ENCODE results near the gene ZNRF4. TPM values are rescaled to one million over a fixed set of nuclear protein-coding genes. Genes with fewer than 3 reads are reported as not detected.

Gene ZNRF4
- total and polyA plus RNA-seq, 2 experiments from 2014 or later = not detected

DNA sequence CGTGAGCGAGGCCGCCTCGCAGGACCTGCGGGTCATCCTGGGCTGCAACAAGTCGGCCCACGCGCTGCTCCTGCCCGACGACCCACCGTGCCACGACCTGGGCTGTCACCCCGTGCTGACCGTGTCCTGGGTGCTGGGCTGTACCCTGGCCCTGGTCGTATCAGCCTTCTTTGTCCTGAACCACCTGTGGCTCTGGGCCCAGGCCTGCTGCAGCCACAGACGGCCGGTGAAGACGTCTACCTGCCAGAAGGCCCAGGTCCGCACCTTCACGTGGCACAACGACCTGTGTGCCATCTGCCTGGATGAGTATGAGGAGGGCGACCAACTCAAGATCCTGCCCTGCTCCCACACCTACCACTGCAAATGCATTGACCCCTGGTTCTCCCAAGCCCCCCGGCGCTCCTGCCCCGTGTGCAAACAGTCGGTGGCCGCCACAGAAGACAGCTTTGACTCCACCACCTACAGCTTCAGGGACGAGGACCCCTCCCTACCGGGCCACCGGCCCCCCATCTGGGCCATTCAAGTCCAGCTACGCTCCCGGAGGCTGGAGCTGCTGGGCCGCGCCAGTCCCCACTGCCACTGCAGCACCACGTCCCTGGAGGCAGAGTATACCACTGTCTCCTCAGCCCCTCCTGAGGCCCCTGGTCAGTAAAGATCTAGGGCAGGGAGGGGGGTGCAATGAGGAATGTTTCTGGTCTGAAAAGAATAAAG, 1.1 kb downstream of the ZNRF4 start (continued):
- TF ChIP-seq EZH2 (IDR thresholded peaks at IDR 0.05; ENCODE audit: low read depth, unreplicated experiment) (no peak), ZNF331 (CRISPR knock-in tag; IDR thresholded peaks at IDR 0.05; ENCODE audit: low read depth) (no peak), STAT1 (IDR thresholded peaks at IDR 0.05; ENCODE audit: unreplicated experiment) (no peak), CREB1 (CRISPR knock-in tag; IDR thresholded peaks at IDR 0.05; ENCODE audit: low read depth) (no peak)

DNA sequence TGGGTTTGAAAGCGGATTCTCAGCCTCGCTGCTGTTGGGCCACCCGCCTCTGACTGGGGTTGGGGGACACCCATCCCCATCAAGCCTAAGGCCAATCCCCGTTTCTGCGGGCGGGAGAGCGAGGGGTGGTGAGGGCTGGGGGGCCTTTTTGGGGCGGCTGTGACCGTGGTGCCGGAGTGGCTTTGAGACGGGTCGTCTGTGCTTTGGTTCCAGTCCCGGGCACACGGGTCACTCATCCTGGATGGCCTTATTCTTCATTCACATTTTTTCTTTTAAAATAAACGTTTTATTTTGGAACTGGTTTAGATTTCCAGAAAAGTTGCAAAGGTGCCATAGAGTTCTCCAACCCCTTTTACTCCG, 1.6 kb downstream of the ZNRF4 start:
- H3K79me2 ChIP-seq (replicated peaks; ENCODE audit: insufficient read depth) = no peaks in the 10 kb centered on the region
- no peaks in the 10 kb centered on the region for H3K9me2 ChIP-seq (ENCODE audit: insufficient read depth)
- Mint-ChIP-seq H3K9me3 (no peaks in the 10 kb centered on the region), H3K27ac (no peak overlapping the region), H3K4me3 (no peak overlapping the region), H3K36me3 (ENCODE audit: low read depth) (no peaks in the 10 kb centered on the region), H3K27me3 (ENCODE audit: insufficient read depth, low read depth, poor library complexity) (peaks cover 13% of the 10 kb centered on the region), H3K4me1 (no peaks in the 10 kb centered on the region)
- DNase-seq (ENCODE audit: low spot score) = no peak
- H3K36me3 ChIP-seq (ENCODE audit: insufficient read depth) = no peaks in the 10 kb centered on the region
- no peaks in the 10 kb centered on the region for H3K4me1 ChIP-seq (ENCODE audit: insufficient read depth)
- ATAC-seq = no peak
- no peaks in the 10 kb centered on the region for H3K27me3 ChIP-seq (ENCODE audit: insufficient read depth)
- TF ChIP-seq EZH2phosphoT487 (IDR thresholded peaks at IDR 0.05; ENCODE audit: unreplicated experiment) = no peak
- no peaks in the 10 kb centered on the region for H4K20me1 ChIP-seq (replicated peaks; ENCODE audit: insufficient read depth)
- no peak overlapping the region for H2AFZ ChIP-seq
- H3K4me3 ChIP-seq = no peak overlapping the region
- H3F3A ChIP-seq (replicated peaks; ENCODE audit: low read depth) = no peaks in the 10 kb centered on the region
- no peak overlapping the region for H3K27ac ChIP-seq (ENCODE audit: low read depth)
- H3K4me2 ChIP-seq = no peak overlapping the region

DNA sequence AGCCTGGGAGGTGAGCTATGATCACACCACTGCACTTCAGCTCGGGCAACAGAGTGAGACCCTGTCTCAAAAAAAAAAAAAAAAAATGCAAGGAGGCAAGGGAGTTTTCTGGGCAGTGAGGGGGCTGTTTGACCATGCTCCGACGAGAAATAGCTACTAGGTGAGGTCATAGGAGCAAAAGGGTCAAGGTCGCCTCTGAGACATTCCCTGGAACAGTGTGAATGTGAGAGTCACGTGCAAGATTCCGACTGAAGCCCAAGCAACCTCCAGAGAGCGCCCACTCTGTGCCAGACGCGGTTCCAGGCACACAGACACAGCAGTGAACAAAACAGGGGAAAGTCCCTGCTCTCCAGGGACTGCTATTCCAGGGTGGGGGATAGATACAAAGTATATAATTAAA, 2.5 kb downstream of the ZNRF4 start:
- Histone ChIP-seq H3K4me1 (ENCODE audit: insufficient read depth) (no peaks in the 10 kb centered on the region), H3K79me2 (replicated peaks; ENCODE audit: insufficient read depth) (no peaks in the 10 kb centered on the region), H3K4me3 (no peak overlapping the region), H3K4me2 (no peak overlapping the region), H3K27me3 (ENCODE audit: insufficient read depth) (no peaks in the 10 kb centered on the region), H3K36me3 (ENCODE audit: insufficient read depth) (no peaks in the 10 kb centered on the region), H3K27ac (ENCODE audit: low read depth) (no peak overlapping the region), H4K20me1 (replicated peaks; ENCODE audit: insufficient read depth) (no peaks in the 10 kb centered on the region), H3F3A (replicated peaks; ENCODE audit: low read depth) (no peaks in the 10 kb centered on the region), H3K9me2 (ENCODE audit: insufficient read depth) (no peaks in the 10 kb centered on the region), H2AFZ (no peak overlapping the region)
- Mint-ChIP-seq H3K36me3 (ENCODE audit: low read depth) (no peaks in the 10 kb centered on the region), H3K4me3 (no peak overlapping the region), H3K9me3 (peaks cover 7% of the 10 kb centered on the region; the same call in 2 of the 3 replicates), H3K27me3 (ENCODE audit: insufficient read depth, low read depth, poor library complexity) (peaks cover 13% of the 10 kb centered on the region), H3K4me1 (no peaks in the 10 kb centered on the region), H3K27ac (no peak overlapping the region)
- DNase-seq (ENCODE audit: low spot score) (no peak), ATAC-seq (no peak)
- TF ChIP-seq CREB1 (CRISPR knock-in tag; IDR thresholded peaks at IDR 0.05; ENCODE audit: low read depth) (no peak), POLR2AphosphoS5 (IDR thresholded peaks at IDR 0.05; ENCODE audit: low read depth) (no peak)

DNA sequence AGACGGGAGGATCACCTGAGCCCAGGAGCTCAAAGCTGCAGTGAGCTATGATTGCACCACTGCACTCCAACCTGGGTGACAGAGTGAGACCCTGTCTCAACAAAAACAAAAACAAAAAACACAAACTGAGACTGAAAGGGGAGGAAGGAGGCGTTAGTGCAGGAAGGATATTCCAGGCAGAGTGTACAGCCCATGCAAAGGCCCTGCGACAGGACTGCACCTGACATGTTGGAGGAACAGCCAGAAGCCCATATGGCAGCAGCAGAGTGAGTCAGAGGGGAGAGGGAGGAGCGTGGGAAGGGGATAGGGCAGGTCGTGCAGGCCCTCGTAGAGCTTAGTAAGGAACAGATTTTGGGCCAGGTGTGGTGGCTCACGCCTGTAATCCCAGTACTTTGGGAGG, 3.2 kb downstream of the ZNRF4 start:
- H3K36me3 Mint-ChIP-seq (ENCODE audit: low read depth) = no peaks in the 10 kb centered on the region
- H2AFZ ChIP-seq = no peak overlapping the region
- H3K79me2 ChIP-seq (replicated peaks; ENCODE audit: insufficient read depth) = no peaks in the 10 kb centered on the region
- H3K4me3 Mint-ChIP-seq = no peak overlapping the region
- H3F3A ChIP-seq (replicated peaks; ENCODE audit: low read depth) = no peaks in the 10 kb centered on the region
- no peak overlapping the region for H3K27ac ChIP-seq (ENCODE audit: low read depth)
- H3K27ac Mint-ChIP-seq = no peak overlapping the region
- H4K20me1 ChIP-seq (replicated peaks; ENCODE audit: insufficient read depth) = no peaks in the 10 kb centered on the region
- DNase-seq (ENCODE audit: low spot score) = no peak
- TF ChIP-seq, protein P1, sequence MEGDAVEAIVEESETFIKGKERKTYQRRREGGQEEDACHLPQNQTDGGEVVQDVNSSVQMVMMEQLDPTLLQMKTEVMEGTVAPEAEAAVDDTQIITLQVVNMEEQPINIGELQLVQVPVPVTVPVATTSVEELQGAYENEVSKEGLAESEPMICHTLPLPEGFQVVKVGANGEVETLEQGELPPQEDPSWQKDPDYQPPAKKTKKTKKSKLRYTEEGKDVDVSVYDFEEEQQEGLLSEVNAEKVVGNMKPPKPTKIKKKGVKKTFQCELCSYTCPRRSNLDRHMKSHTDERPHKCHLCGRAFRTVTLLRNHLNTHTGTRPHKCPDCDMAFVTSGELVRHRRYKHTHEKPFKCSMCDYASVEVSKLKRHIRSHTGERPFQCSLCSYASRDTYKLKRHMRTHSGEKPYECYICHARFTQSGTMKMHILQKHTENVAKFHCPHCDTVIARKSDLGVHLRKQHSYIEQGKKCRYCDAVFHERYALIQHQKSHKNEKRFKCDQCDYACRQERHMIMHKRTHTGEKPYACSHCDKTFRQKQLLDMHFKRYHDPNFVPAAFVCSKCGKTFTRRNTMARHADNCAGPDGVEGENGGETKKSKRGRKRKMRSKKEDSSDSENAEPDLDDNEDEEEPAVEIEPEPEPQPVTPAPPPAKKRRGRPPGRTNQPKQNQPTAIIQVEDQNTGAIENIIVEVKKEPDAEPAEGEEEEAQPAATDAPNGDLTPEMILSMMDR (conservative IDR thresholded peaks at IDR 0.05; ENCODE audit: low read depth in 2 of 2) = no peak
- H3K4me2 ChIP-seq = no peak overlapping the region
- no peaks in the 10 kb centered on the region for H3K27me3 ChIP-seq (ENCODE audit: insufficient read depth)
- H3K4me1 Mint-ChIP-seq = no peaks in the 10 kb centered on the region
- no peak overlapping the region for H3K4me3 ChIP-seq
- H3K9me2 ChIP-seq (ENCODE audit: insufficient read depth) = no peaks in the 10 kb centered on the region
- H3K36me3 ChIP-seq (ENCODE audit: insufficient read depth) = no peaks in the 10 kb centered on the region
- ATAC-seq = no peak
- peaks cover 10% of the 10 kb centered on the region; the same call in 2 of the 3 replicates for H3K9me3 Mint-ChIP-seq
- no peaks in the 10 kb centered on the region for H3K4me1 ChIP-seq (ENCODE audit: insufficient read depth)
- H3K27me3 Mint-ChIP-seq (ENCODE audit: insufficient read depth, low read depth, poor library complexity) = peaks cover 13% of the 10 kb centered on the region
